ENCODE data around the gene ANKAR.

GRCh38 chr2:189696223-189696622 is 21.8 kb downstream of the ANKAR start:
- TF ChIP-seq, protein P1, sequence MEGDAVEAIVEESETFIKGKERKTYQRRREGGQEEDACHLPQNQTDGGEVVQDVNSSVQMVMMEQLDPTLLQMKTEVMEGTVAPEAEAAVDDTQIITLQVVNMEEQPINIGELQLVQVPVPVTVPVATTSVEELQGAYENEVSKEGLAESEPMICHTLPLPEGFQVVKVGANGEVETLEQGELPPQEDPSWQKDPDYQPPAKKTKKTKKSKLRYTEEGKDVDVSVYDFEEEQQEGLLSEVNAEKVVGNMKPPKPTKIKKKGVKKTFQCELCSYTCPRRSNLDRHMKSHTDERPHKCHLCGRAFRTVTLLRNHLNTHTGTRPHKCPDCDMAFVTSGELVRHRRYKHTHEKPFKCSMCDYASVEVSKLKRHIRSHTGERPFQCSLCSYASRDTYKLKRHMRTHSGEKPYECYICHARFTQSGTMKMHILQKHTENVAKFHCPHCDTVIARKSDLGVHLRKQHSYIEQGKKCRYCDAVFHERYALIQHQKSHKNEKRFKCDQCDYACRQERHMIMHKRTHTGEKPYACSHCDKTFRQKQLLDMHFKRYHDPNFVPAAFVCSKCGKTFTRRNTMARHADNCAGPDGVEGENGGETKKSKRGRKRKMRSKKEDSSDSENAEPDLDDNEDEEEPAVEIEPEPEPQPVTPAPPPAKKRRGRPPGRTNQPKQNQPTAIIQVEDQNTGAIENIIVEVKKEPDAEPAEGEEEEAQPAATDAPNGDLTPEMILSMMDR (IDR thresholded peaks at IDR 0.05): no peak
- TF ChIP-seq POLR2A (IDR thresholded peaks at IDR 0.05): no peak
